Dermis microvascular lymphatic vessel endothelial cell (primary cell): ENCODE data around the gene EPOP. TPM values are rescaled to one million over a fixed set of nuclear protein-coding genes. Genes with fewer than 3 reads are reported as not detected.

Source experiments
- DNase-seq, 2 donors: peaks; one replicate each; pipeline versions ENCODE4 v3.0.0 to v3.0.0-alpha.2; 2010; ENCODE audit warnings: low read depth in 2 of 2
- total RNA-seq: library from RNA; depleted of rRNA; stranded (reverse); fragments of >200 nt; gene quantifications from 2 replicates; pipeline ENCODE4 v1.2.1, GENCODE V29; 2014

The EPOP gene
- 0.76 and 0.90 TPM in 2 replicates for total RNA-seq

DNA sequence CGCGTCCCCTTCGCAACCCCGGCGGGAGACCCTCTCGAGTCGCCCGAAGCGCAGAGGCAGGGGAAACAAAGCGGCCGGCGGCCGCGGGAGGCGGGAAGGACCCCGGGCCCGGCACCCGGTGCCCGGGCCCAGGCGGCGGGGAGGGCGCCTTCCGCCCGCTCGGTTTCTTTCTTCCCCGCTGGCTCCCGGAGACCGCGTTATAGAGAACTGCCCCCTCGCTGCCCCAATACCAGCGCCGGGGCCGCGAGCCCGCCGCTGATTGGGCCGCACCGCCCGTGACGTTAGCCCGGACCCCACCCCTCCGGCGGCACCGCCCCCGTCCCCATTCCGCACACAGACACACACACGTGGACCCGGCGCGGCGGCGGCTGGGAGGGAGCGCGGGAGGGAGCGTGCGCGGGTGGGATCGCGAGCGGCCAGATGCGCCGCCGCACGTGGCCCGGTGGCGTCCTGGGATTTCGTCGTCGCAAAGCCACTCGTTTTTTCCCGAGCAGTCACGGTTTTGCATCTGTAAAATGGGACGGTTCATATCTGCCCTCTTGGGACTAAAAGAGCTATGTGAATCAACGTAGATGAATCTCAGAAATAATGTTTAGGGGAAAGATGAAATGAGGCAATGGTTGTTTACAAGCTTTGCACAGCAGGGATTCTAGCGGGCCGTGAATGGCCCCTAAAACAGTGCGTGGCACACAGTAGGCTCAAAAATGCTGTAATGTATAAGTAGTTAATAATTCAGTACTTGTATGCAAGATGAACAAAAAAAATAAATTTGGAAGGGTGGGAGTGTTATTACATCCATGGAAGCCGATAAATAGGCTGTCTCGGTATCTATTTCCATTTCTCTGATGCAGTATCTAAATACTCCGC, at the start of gene EPOP:
Gene EPOP, minus strand, starts transcription at position 209 of the 867 bp plus-strand sequence. CDS start 462 bp downstream, outside the sequence.
- DNase-seq = peak; percentile 32 to 88

DNA sequence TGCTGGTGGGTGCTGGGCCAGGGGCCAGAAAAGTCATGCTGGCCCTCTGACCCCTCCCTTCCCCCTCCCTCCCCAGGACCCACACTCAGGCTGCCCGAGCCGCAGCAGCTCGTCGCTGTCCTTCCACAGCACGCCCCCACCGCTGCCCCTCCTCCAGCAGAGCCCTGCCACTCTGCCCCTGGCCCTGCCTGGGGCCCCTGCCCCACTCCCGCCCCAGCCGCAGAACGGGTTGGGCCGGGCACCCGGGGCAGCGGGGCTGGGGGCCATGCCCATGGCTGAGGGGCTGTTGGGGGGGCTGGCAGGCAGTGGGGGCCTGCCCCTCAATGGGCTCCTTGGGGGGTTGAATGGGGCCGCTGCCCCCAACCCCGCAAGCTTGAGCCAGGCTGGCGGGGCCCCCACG, 47.0 kb upstream of the EPOP start:
- DNase-seq = no peak

DNA sequence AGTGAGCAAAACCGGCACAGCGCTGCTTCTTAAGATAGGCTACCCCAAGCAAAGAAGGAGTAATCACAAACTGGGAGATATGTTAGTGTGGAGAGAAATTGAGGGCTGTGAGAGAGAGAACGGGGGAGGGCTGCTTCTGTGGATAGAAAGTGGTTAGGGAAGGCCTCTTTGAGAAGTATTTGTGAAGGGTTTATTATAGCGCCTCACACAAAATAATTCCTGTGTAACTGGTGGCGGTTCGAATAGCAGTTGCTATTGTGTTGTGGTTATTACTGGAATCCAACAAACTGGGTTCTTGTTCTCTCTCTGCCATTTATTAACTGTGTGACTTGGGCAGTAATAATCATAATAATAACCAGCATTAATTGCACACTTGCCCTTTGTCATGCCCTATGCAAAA, 46.2 kb upstream of the EPOP start:
- no peak for DNase-seq

DNA sequence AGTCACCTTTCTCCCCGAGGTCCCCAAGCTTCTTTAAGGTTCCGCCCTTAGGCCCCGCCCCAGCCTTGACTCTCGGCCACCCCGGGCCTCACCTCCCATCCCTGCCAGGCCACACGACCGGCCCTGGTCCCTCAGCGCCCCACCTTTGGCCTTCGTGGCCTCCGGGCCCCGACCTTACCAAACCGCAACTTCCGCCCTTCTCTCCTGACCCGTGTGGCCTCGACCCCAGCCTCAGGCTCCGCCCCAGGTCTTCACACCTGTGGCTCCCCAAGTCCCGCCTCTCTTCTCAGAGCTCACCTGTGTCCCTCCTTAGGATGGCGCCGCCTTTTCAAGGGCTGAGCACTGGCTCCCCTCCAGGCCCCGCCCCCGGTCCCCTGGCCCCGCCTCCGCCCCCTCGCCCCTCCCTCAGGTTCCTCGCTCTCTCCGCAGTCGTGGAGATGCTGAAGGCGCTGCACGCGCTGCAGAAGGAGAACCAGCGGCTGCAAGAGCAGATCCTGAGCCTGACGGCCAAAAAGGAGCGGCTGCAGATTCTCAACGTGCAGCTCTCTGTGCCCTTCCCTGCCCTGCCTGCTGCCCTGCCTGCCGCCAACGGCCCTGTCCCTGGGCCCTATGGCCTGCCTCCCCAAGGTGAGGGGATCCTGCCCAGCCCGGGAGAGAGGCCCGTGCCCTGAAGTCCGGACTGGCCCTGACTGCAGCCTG, 45.3 kb upstream of the EPOP start:
- DNase-seq = no peak

DNA sequence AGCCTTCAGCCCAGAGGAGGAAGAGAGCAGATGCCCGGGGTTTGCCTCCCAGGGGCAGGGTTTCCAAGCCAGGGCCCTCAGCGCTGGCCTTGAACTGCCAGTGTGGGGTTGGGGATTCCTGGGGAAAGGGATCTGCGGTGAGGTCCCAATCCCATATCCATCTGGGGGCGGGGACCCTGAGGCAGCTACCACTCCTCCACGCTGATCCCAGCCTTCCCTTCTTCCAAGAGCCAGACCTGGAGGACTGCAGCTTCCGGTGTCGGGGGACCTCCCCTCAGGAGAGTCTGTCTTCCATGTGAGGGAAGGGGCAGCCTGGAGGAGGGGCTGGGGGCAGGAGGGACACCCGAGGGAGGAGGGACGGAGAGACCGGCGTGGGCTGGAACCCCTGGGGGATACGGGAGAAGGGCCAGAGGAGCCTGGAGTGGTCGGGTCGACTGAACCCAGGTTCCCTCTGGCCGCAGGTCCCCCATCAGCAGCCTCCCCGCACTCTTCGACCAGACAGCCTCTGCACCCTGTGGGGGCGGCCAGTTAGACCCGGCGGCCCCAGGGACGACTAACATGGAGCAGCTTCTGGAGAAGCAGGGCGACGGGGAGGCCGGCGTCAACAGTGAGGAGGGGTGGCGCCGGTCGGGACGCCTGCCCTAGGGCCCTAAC, 44.7 kb upstream of the EPOP start:
- DNase-seq = no peak

DNA sequence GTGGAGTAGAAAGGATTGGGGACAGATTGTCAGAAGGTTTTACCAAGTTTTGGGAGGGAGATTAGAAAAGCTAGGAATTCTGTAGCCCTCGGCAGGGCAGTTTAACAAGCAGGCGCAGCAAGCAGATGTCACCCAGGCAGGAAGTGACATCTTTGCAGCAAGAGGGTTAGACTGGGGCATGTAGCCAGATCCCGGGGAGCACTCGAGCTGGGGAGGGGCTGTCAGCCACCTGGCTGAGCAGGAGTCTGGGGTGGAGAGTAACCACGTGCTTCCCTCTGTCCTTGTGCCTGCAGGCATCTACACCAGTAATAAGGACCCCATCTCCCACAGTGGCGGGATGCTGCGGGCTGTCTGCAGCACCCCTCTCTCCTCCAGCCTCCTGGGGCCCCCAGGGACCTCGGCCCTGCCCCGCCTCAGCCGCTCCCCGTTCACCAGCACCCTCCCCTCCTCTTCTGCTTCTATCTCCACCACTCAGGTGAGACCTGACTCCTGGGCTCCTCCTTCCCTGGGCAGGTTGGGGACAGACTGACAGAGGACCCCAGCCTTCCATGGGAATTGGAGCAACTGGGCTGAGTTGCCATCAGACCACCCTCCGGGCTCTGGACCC, 42.5 kb upstream of the EPOP start:
- DNase-seq = no peak

DNA sequence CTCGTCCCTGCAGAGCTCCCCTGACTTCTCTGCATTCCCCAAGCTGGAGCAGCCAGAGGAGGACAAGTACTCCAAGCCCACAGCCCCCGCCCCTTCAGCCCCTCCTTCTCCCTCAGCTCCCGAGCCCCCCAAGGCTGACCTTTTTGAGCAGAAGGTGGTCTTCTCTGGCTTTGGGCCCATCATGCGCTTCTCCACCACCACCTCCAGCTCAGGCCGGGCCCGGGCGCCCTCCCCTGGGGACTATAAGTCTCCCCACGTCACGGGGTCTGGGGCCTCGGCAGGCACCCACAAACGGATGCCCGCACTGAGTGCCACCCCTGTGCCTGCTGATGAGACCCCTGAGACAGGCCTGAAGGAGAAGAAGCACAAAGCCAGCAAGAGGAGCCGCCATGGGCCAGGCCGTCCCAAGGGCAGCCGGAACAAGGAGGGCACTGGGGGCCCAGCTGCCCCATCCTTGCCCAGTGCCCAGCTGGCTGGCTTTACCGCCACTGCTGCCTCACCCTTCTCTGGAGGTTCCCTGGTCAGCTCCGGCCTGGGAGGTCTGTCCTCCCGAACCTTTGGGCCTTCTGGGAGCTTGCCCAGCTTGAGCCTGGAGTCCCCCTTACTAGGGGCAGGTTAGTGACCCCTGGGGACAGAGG, 41.7 kb upstream of the EPOP start:
- no peak for DNase-seq

DNA sequence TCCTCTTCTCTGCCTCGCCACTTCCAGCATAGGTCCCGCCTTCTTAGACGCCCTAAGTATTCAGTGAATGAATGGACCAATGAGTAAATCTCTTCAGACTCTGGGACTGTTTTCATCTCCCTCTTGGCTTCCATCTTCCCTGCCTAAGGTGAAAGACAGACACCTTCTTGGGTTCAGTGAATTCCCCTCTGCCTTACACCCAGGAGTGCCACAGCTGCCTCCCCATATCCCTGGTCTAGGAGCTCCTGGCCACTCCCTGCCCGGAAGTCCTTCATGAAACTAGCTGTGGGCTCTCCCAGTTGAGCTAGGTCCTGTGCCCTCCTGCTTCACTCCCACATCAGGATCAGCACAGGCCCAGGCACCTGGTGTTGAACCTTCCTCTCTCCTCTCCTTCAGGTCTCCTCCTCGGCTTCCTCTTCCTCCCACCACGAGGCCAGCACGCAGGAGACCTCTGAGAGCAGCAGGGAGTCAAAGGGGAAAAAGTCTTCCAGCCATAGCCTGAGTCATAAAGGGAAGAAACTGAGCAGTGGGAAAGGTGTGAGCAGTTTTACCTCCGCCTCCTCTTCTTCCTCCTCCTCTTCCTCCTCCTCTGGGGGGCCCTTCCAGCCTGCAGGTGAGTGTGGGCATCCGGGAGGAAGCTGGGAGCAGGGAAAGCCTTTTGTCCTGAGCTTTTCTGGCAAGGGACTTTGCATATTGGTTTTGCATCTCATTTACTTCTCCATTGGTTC, 40.6 kb upstream of the EPOP start:
- no peak for DNase-seq

DNA sequence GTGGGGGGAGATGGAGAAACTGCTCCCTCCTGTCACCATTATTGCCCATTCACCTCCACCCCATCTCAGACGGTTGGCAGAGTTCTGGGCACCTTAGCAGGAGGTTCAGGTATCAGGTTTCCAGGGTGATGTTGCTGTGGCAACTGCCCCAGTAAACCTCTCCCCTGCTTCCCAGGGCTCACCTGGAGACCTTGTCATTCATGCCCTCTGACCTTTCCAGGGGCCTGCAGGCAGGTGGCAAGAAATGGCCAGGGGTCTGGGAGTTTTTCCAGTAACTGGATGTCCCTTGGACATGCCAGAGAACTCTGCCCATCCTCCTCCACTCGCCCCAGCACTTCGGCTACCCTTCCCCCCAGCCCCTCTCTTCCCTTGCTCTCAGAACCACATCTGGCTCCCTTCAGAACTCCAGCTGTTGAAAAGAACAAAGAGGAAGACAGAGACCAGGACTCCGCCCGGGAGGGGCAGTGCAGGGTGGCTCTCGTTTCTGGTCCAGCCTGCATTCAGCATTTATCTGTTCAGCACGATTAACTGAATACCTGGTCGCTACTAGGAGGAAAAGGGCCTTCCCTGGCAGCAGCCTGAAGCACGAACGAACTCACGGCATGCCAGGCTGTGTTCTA, 38.8 kb upstream of the EPOP start:
- no peak for DNase-seq

DNA sequence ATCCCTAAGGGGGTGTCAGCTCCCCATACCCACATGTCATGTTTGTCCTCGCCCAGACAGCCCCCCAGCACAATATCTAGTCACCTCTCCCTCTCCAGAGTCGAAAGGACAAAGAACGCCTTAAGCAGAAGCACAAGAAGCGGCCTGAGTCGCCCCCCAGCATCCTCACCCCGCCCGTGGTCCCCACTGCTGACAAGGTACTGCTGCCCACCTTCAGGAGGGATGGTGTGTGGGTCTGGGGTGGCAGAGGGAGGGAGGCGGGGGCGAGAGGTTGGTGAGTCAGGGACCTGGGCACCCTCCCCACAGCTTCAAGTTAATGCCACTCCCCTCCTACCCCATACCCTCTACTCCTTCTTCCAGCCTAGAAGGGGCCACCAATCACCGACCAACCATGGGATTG, 37.8 kb upstream of the EPOP start:
- no peak for DNase-seq

DNA sequence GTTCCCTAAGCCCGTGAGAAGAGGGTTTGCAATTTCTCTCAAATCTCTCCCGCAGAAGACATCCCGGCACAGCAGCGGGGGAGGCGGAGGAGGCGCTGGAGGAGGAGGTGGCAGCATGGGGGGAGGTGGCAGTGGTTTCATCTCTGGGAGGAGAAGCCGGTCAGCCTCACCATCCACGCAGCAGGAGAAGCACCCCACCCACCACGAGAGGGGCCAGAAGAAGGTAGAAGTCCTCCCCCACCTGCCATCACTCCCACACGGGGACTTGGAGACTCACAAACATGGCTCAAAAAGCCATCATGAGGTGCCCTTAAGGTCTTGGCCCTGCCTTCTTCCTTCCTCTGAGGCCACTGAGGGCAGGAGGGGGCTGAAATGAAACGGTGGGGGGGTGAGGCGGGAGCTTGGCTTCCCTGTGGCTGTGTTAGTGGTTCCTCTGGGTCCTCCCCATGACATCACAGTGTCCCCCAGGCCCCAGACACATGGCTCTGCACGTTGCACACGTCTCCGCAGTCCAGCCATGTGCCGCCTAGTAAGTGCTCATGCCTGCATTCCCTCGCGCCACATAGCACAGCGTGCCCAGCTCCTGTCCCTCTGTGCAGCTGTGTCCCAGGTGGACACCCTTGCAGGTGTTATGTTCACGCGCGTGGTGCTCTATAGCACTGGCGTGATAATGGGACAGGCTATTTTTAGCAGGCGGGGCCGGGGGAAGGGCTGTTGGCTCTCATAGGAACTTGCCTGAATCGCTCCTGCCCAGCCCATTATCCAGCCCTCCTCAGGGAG, 37.2 kb upstream of the EPOP start:
- DNase-seq = no peak

DNA sequence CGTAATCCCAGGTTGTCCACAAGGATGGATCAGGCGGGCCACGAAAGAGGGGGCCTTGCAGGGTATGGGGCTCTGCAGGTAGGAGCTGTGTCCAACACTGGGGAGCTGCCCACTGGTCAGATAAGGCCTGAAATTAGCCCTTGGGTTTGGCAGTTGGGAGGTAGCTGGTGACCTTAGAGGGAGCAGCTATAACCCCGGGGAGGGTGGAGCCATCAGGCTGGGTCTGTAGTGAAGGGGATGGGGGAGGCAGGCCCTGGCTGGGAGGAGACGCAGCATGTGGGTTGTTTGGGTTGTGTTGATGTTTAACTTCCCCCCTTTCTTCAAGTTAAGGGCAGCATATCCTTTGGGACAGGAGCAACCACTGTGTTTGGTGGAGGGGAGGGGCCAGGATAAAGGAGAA, 36.2 kb upstream of the EPOP start:
- no peak for DNase-seq

DNA sequence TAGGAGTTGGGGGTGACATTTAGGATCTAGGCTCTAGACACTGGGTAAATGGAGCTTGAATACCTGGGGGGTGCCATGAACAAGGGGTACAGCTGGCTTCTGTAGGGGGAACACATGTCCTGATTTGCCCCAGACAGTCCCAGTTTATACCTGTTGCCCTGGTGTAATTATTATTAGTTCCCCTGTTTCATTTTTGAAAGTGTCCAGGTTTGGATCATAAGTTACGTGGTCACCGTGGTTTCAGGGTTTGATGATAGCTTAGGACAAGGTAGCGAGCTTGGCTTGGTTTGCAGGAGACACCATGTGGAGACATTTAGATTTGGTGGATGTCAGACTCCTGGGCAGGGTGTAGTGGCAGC, 35.8 kb upstream of the EPOP start:
- DNase-seq = no peak

DNA sequence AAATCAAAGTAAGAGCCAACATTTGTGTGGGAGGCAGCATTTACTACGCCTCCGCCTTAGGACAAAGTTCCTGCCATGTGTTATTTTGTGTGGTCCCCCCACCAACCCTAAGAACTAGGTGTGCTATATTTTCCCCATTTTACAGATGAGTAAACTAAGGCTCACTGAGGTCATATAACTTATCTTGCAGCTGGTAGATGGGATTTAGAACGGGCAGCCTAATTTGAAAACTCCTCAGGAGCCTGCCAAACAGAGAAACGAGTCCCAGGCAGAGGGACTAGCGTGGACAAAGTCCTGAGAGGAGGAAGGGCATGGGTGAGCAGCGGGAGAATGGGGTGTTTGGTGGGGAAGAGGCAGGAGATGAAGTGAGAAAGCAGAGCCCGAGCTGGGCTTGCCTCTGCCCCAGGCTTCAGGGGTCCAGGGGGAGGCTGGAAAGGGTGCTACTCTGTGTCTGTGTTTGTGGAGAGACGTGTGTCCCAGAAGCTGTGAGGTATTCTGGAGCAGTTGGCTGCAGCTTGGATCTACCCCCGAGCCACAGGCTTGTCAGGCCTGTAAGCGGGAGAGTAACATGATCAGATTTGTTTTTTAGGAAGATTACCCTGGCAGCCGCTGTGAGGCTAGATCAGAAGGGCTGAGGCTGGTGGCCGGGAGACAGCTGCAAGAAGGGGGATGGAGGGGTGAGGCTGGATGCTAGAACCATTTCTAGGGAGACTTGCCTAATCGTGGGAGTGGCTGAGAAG, 35.3 kb upstream of the EPOP start:
- no peak for DNase-seq

DNA sequence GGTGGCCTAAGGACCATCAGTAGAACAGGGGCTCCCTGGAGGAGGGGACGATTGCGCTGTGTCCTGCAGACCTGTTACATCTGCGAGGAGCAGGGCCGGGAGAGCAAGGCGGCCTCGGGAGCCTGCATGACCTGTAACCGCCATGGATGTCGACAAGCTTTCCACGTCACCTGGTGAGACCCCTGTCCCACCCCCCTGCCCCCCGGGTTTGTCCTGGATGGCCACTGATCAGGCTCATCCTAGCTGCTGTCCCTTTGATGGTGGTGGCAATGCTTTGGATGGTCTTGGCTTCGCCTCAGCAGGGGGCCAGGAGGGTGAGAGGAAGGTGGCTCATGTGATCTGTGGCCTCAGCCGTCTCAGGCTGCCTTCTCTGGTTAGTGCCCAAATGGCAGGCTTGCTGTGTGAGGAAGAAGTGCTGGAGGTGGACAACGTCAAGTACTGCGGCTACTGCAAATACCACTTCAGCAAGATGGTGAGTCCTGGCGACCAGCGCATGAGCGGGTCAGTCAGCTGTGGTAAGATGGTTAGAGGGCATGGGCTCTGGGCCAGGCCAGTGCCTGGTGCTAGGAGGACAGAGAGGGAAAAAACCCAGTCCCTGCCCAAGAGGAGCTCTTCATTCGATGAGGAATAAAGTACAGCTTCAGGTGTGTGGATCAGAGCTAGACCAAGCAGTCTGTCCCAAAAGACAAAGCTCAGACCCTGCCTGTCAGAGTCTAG, 34.5 kb upstream of the EPOP start:
- no peak for DNase-seq

DNA sequence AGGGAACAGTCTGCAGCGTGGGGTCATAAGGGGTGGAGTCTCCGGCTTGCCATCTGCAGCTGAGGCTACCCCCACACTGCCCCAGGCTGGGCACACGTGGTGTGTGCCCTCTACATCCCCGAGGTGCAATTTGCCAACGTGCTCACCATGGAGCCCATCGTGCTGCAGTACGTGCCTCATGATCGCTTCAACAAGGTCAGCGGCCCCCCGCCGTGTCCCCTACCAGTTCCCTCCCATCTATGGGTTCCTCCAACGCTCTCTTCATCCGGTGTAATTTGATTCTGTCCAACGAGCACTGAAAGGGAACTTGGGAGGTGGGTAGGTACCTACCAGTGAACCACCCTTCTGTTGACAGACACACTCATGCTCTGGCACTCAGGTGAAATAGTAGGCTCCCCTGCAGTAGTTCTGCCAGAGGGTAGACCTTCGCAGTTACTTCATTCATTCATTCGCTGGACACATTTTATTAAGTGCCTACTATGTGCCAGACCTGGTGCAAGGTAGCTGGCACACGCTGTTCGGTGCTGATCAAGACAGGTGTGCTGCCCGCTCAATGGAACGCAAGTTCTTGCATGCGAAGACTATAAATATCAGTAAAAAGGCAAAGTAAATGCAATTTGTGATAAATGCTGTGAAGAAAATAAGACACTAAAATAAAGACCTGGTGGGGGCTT, 33.1 kb upstream of the EPOP start:
- no peak for DNase-seq

DNA sequence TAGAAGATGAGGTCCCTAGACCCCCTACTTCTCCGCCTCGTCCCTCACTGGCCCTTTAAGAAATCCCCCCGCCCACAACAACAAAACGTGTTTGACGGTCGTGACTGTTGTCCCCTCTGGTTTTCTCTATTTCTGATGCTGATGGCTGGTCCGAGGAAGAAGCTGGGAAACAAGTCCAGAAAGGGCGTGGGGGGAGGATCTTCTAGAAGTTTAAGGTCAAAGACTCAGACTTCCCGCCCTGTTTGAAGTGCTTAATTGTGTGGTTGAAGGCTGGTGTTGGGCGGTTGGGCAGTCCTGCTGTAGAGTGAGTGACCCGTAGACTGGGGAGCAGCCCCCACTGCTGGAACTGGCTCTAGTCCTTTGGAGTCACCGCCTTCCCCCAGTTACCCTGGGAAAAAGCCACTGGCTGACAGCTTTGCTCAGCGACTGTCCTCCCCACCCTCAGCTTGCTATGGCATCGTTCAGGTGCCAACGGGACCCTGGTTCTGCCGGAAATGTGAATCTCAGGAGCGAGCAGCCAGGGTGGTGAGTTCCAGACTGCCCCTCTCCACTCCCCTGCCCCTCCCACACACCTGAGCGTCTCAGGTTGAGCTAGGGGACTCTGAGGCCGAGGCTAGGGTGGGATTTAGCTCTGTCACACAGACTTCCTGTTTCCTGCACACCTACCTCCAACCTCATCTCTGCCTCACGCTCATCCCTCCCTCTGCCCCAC, 31.9 kb upstream of the EPOP start:
- no peak for DNase-seq
